Endothelial cell of umbilical vein (primary cell): ENCODE data around the gene TSHZ3. TPM values are rescaled to one million over a fixed set of nuclear protein-coding genes. Genes with fewer than 3 reads are reported as not detected.

ENCODE experiments used
- BruUV-seq: library from RNA; stranded (reverse); fragments of 400-500 nt; replicated peaks from 2 replicates; lab custom pipeline; 2021; lab: Mats Ljungman, UMichigan
- CTCF ChIA-PET: fragments of 300-600, 350-600 bp; sonication (Branson Sonifier 250); formaldehyde crosslinking; loops from one replicate; lab custom pipeline; 2021; ENCODE audit warnings: antibody characterized with exemption, inconsistent platforms; lab: Charles Lee
- POLR2A ChIA-PET: fragments of 300-600, 350-600 bp; sonication (Branson Sonifier 250); formaldehyde crosslinking; loops from one replicate; lab custom pipeline; 2021; ENCODE audit warnings: antibody characterized with exemption, inconsistent platforms; lab: Charles Lee
- DNase-seq: peaks from one replicate; pipeline ENCODE4 v3.0.0-alpha.2; 2011; ENCODE audit warnings: low read depth, low spot score
- FAIRE-seq: peaks from 2 replicates; lab custom pipeline; 2011; peaks lifted over from hg19 to GRCh38; lab: Jason Lieb, UNC
- H2AFZ ChIP-seq: 2 replicates; pipeline ENCODE4 v1.6.0; 2012; ENCODE audit warnings: low read depth, low read length, control low read depth, inconsistent platforms
- H3K27ac ChIP-seq: 2 replicates; pipeline ENCODE4 v1.5.1; 2011; ENCODE audit warnings: low read depth, mild to moderate bottlenecking, control low read depth, low read length, moderate library complexity; ENCODE audit not compliant: insufficient read depth
- H3K27me3 ChIP-seq, 2 experiments: 2 replicates each; pipeline versions ENCODE4 v1.6.0 to v1.6.1; 2011; ENCODE audit warnings: low read length in 2 of 2, mixed read lengths in 1 of 2; ENCODE audit not compliant: control insufficient read depth in 2 of 2, insufficient read depth in 2 of 2
- H3K36me3 ChIP-seq, 2 experiments: 2 replicates in 1 of 2; 3 replicates in 1 of 2; pipeline ENCODE4 v1.5.1; 2011; ENCODE audit warnings: low read length in 2 of 2, mild to moderate bottlenecking in 1 of 2, moderate library complexity in 1 of 2; ENCODE audit not compliant: control insufficient read depth in 2 of 2, insufficient read depth in 2 of 2; ENCODE audit errors: extremely low read depth in 1 of 2
- H3K4me1 ChIP-seq: 3 replicates; pipeline ENCODE4 v1.5.1; 2011; ENCODE audit warnings: mild to moderate bottlenecking, low read length; ENCODE audit not compliant: control insufficient read depth, insufficient read depth; ENCODE audit errors: extremely low read depth
- H3K4me2 ChIP-seq: 2 replicates; pipeline ENCODE4 v1.6.1; 2011; ENCODE audit warnings: low read length, control low read depth, mixed read lengths; ENCODE audit not compliant: insufficient read depth
- H3K4me3 ChIP-seq, 3 experiments: fragments of 200-600 bp in 1 of 3; sonication (generic), shearing (Covaris generic) in 1 of 3; replicated peaks in 1 of 3; 2 replicates each; pipeline ENCODE4 v1.5.1; 2011 to 2016; ENCODE audit warnings: control low read depth in 3 of 3, low read length in 3 of 3, mild to moderate bottlenecking in 2 of 3, inconsistent platforms in 1 of 3, low read depth in 1 of 3, moderate library complexity in 1 of 3; ENCODE audit not compliant: insufficient read depth in 1 of 3
- H3K79me2 ChIP-seq: 2 replicates; pipeline ENCODE4 v1.6.0; 2012; ENCODE audit warnings: low read length, inconsistent platforms; ENCODE audit not compliant: control insufficient read depth, insufficient read depth
- H3K9ac ChIP-seq: replicated peaks from 2 replicates; pipeline ENCODE3; 2011; ENCODE audit warnings: low read length, control low read depth; ENCODE audit not compliant: insufficient read depth; ENCODE audit errors: extremely low read depth
- H3K9me1 ChIP-seq: replicated peaks from 3 replicates; pipeline ENCODE4 v1.6.0; 2011; ENCODE audit warnings: mild to moderate bottlenecking, low read length; ENCODE audit not compliant: control insufficient read depth, insufficient read depth; ENCODE audit errors: extremely low read depth
- H3K9me3 ChIP-seq: replicated peaks from 2 replicates; pipeline ENCODE4 v1.5.1; 2012; ENCODE audit warnings: low read length, inconsistent platforms; ENCODE audit not compliant: control insufficient read depth, insufficient read depth
- H4K20me1 ChIP-seq: replicated peaks from 2 replicates; pipeline ENCODE3; 2011; ENCODE audit warnings: mild to moderate bottlenecking, low read length; ENCODE audit not compliant: control insufficient read depth, insufficient read depth; ENCODE audit errors: extremely low read depth
- EZH2 ChIP-seq: IDR thresholded peaks from 2 replicates; pipeline ENCODE4 v1.6.1; 2012; ENCODE audit warnings: borderline replicate concordance, low read depth, mild to moderate bottlenecking, moderate library complexity, low read length, inconsistent platforms; ENCODE audit not compliant: severe bottlenecking
- FOS ChIP-seq: IDR thresholded peaks from 2 replicates; pipeline ENCODE4 v1.6.1; 2011; ENCODE audit warnings: mild to moderate bottlenecking, low read length, moderate library complexity, borderline replicate concordance; ENCODE audit not compliant: insufficient read depth
- GATA2 ChIP-seq: IDR thresholded peaks from 2 replicates; pipeline ENCODE4 v1.7.0; 2011; ENCODE audit warnings: low read depth, mild to moderate bottlenecking, moderate library complexity, mixed read lengths, low read length; ENCODE audit not compliant: insufficient read length, insufficient read depth
- JUN ChIP-seq: IDR thresholded peaks from 2 replicates; pipeline ENCODE4 v1.6.1; 2011; ENCODE audit warnings: borderline replicate concordance, low read depth; ENCODE audit not compliant: insufficient read length, insufficient read depth
- MYC ChIP-seq: IDR thresholded peaks from one replicate; pipeline ENCODE4 v1.6.1; 2011; ENCODE audit warnings: mild to moderate bottlenecking, low read depth, low read length
- POLR2A ChIP-seq: IDR thresholded peaks from 2 replicates; pipeline ENCODE4 v1.6.1; 2012; ENCODE audit warnings: low read depth, mild to moderate bottlenecking, control low read depth, low read length
- POLR2AphosphoS5 ChIP-seq: IDR thresholded peaks from 2 replicates; pipeline ENCODE4 v1.6.1; 2012; ENCODE audit warnings: low read depth, mild to moderate bottlenecking, control low read depth, low read length, moderate library complexity; ENCODE audit not compliant: insufficient read depth
- dilution Hi-C: fragments of 300-500 bp; cut with MboI; formaldehyde crosslinking; loops from one replicate; pipeline ENCODE4 v1.15.0; 2019; ENCODE audit warnings: low sequenced_read_pairs; ENCODE audit not compliant: extremely low pct_ligation_motif_present
- intact Hi-C: fragments of 100-400 bp; cut with micrococcal nuclease; formaldehyde crosslinking; loops from one replicate; pipeline ENCODE4 v1.10.0; 2022
- polyA plus RNA-seq, 4 experiments: library from polyadenylated mRNA; depleted of rRNA in 3 of 4; stranded (reverse) in 3 of 4; unstranded in 1 of 4; fragments of >200 nt; gene quantifications; 2 replicates each; pipeline versions ENCODE4 v1.2.1 to v1.2.3, GENCODE V29; 2011 to 2012; ENCODE audit warnings: missing spikeins in 1 of 4
- total RNA-seq: library from RNA; stranded (reverse); gene quantifications from 2 replicates; pipeline ENCODE4 v1.2.3, GENCODE V29; 2021
- TF ChIP-seq, protein P1 (sequence below): IDR thresholded peaks from 2 replicates; pipeline ENCODE4 v1.6.1; 2011; ENCODE audit not compliant: insufficient read depth, insufficient read length
- TF ChIP-seq, protein P2 (sequence below), 2 donors: IDR thresholded peaks; 1 replicate in 1 of 2; 2 replicates in 1 of 2; pipeline ENCODE4 v1.5.1; 2011; ENCODE audit warnings: low read length in 2 of 2, mild to moderate bottlenecking in 2 of 2, moderate library complexity in 2 of 2, control low read depth in 1 of 2, inconsistent platforms in 1 of 2, low read depth in 1 of 2; ENCODE audit not compliant: insufficient read depth in 1 of 2; ENCODE audit errors: extremely low read depth in 1 of 2

TSHZ3 gene
- total and polyA plus RNA-seq, 2 donors (not counting 3 experiments of a cell fraction or from before 2014, with no cell fraction given): 1.2 to 6.2 TPM

DNA sequence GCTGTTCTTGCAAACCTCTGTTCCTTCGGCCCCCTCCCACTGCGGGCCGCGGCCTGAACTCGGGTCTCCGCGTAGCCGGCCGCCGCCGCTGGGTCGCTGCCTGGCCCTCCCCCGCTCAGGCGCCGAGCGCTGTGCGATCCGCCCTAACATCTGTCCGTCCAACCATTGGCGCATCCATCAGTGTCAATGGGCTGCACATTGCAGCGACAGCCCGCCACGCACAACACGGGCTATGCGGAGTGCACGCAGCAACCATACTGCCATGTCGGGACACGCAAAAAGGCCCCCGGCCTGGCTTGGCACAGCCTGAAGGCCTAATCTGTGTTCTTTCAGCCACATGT is 2.6 kb upstream of the TSHZ3 start:
- TF ChIP-seq POLR2A (no peak), POLR2AphosphoS5 (no peak), GATA2 (no peak), EZH2 (no peak), MYC (no peak), JUN (no peak), FOS (no peak)
- TF ChIP-seq, protein P1, sequence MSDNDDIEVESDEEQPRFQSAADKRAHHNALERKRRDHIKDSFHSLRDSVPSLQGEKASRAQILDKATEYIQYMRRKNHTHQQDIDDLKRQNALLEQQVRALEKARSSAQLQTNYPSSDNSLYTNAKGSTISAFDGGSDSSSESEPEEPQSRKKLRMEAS: no peak
- TF ChIP-seq, protein P2, sequence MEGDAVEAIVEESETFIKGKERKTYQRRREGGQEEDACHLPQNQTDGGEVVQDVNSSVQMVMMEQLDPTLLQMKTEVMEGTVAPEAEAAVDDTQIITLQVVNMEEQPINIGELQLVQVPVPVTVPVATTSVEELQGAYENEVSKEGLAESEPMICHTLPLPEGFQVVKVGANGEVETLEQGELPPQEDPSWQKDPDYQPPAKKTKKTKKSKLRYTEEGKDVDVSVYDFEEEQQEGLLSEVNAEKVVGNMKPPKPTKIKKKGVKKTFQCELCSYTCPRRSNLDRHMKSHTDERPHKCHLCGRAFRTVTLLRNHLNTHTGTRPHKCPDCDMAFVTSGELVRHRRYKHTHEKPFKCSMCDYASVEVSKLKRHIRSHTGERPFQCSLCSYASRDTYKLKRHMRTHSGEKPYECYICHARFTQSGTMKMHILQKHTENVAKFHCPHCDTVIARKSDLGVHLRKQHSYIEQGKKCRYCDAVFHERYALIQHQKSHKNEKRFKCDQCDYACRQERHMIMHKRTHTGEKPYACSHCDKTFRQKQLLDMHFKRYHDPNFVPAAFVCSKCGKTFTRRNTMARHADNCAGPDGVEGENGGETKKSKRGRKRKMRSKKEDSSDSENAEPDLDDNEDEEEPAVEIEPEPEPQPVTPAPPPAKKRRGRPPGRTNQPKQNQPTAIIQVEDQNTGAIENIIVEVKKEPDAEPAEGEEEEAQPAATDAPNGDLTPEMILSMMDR (IDR thresholded peaks at IDR 0.05; ENCODE audit: extremely low read depth in 1 of 2, insufficient read depth in 1 of 2, low read depth in 1 of 2, low read length in 2 of 2): no peak
- peak overlapping the region; percentile 94 for H3K4me2 ChIP-seq
- H3K79me2 ChIP-seq: no peaks in the 10 kb centered on the region
- ChIA-PET POLR2A (no interaction called here), CTCF (interaction anchor here (1.6 kb wide), 1 partner anchor 669 kb away, joined by 5 read pairs; no protein-coding TSS in a partner anchor)
- no peaks in the 10 kb centered on the region for H3K9me1 ChIP-seq
- H3K9me3 ChIP-seq: no peaks in the 10 kb centered on the region
- FAIRE-seq: no peak
- no peak overlapping the region for H2AFZ ChIP-seq
- H3K4me3 ChIP-seq: peak overlapping the region in 1 of 3 experiments; percentile 73
- no peak overlapping the region for H3K9ac ChIP-seq
- H3K27me3 ChIP-seq: peaks cover 54 to 67% of the 10 kb centered on the region in 2 experiments
- H3K4me1 ChIP-seq: peaks cover 10% of the 10 kb centered on the region
- H3K27ac ChIP-seq: no peak overlapping the region
- DNase-seq: no peak
- no peaks in the 10 kb centered on the region for H4K20me1 ChIP-seq
- no peaks in the 10 kb centered on the region for H3K36me3 ChIP-seq
- dilution Hi-C loops (no loop called here), intact Hi-C loops (loop anchor here (5.0 kb wide), 1 partner anchor 35 kb away; no protein-coding TSS in a partner anchor)
- no TSS peak for BruUV-seq
